ENCODE data around the gene WNK2.

The WNK2 gene

DNA sequence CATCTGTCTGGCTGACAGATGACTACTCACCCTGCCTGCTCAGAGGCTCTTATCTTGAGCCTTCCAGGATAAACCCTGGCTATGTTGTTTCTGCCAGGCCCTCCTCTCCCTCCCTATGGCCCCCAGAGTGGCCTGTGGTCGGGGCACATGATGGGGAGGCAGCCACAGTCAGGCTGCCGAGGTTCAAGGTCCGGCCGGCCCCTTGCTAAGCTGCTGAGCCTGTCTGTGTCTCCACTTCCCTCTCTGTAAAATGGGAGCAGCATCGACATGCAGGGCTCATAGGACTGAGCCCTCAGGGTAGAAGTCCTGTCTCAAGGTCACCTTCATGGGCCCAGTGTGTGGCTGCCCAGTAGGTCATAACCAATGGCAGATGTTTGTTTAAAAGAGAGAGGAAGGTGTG is 28.5 kb downstream of the WNK2 start:
- no peak for TF ChIP-seq CTCF (conservative IDR thresholded peaks at IDR 0.05; ENCODE audit: low read depth, low read length)
- no peak overlapping the region for H3K4me3 ChIP-seq (ENCODE audit: low read length)
- no peak for DNase-seq (ENCODE audit: low read depth)

GRCh38 chr9:93216073-93216365 is 32.1 kb downstream of the WNK2 start:
- TF ChIP-seq CTCF (conservative IDR thresholded peaks at IDR 0.05; ENCODE audit: low read depth, low read length) = no peak
- no peak overlapping the region for H3K4me3 ChIP-seq (ENCODE audit: low read length)
- DNase-seq (ENCODE audit: low read depth) = no peak

GRCh38 chr9:93217706-93218105 is 33.8 kb downstream of the WNK2 start:
- DNase-seq (ENCODE audit: low read depth) = no peak
- no peak for TF ChIP-seq CTCF (conservative IDR thresholded peaks at IDR 0.05; ENCODE audit: low read depth, low read length)
- no peak overlapping the region for H3K4me3 ChIP-seq (ENCODE audit: low read length)

DNA sequence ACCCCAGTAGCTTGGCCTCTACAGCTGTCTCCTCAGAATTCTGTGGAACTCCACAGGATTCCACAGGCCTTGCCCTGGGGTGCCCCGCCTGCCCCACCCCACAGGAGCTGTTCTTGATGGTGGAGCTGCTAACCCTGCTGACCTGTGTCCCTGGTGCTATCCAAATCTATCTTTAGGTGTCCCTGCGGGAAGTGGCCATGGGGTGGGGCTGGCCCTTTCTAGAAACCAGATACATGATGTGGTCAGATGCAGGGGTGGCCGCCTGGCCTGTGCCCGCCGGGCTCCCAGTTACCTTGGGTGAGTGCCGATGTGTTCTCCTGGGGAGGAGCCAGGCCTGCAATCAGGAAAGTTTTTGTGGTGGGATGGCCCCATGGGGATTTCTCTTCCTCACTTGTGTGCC is 34.2 kb downstream of the WNK2 start:
- DNase-seq (ENCODE audit: low read depth) = no peak
- TF ChIP-seq CTCF (conservative IDR thresholded peaks at IDR 0.05; ENCODE audit: low read depth, low read length) = no peak
- no peak overlapping the region for H3K4me3 ChIP-seq (ENCODE audit: low read length)

GRCh38 chr9:93218671-93219420 is 34.9 kb downstream of the WNK2 start:
- TF ChIP-seq CTCF (conservative IDR thresholded peaks at IDR 0.05; ENCODE audit: low read depth, low read length) = no peak
- no peak overlapping the region for H3K4me3 ChIP-seq (ENCODE audit: low read length)
- DNase-seq (ENCODE audit: low read depth) = no peak

GRCh38 chr9:93219692-93220091 is 35.8 kb downstream of the WNK2 start:
- H3K4me3 ChIP-seq (ENCODE audit: low read length) = no peak overlapping the region
- TF ChIP-seq CTCF (conservative IDR thresholded peaks at IDR 0.05; ENCODE audit: low read depth, low read length) = no peak
- no peak for DNase-seq (ENCODE audit: low read depth)

- H3K4me3 ChIP-seq (ENCODE audit: low read length) = no peak overlapping the region
- DNase-seq (ENCODE audit: low read depth) = no peak
- no peak for TF ChIP-seq CTCF (conservative IDR thresholded peaks at IDR 0.05; ENCODE audit: low read depth, low read length)
These were observed 36.7 kb downstream of the WNK2 start for GRCh38 chr9:93220627-93221026.

All from retinal pigment epithelial cell (primary cell).